Right lobe of liver (tissue), 4 donors: ENCODE results near the gene IL1A.

Source experiments
- POLR2A ChIP-seq: fragments of 450-650 bp; IDR thresholded peaks from one replicate; pipeline ENCODE4 v1.6.1; 2017; ENCODE audit warnings: antibody characterized with exemption, mild to moderate bottlenecking
- TF ChIP-seq, protein P1 (sequence below), 4 donors: fragments of 200-600 bp in 3 of 4; fragments of 450-650 bp in 1 of 4; IDR thresholded peaks; one replicate each; pipeline versions ENCODE4 v1.5.1 to v1.8.0; 2016 to 2022; ENCODE audit warnings: antibody characterized with exemption in 4 of 4, mild to moderate bottlenecking in 2 of 4
- donor health status: DM: no; HTN: no; CAD: no.
- donor health status: DM: no; HTN: no; CAD: no.
- donor health status: DM: no; HTN: yes; CAD: no.

DNA sequence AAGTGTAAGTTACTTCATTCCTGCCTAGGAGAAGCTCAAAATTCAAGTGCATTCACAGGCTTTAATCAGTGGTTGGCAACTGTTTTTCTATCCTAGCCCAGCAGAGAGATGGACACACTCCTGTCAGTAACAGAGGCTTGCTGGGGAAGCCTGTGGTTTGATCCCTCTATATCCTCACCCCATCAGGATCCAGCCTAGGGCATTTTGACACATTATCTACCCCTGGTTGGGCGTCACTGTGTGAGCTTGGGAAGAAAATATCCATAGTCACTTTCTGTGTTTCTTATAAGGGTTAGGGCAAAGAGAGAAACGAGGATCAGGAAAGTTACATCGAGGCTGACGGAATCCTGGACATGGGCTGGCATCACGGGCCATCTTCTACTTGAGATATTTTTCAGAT, 53.5 kb downstream of the IL1A start:
- TF ChIP-seq, protein P1, sequence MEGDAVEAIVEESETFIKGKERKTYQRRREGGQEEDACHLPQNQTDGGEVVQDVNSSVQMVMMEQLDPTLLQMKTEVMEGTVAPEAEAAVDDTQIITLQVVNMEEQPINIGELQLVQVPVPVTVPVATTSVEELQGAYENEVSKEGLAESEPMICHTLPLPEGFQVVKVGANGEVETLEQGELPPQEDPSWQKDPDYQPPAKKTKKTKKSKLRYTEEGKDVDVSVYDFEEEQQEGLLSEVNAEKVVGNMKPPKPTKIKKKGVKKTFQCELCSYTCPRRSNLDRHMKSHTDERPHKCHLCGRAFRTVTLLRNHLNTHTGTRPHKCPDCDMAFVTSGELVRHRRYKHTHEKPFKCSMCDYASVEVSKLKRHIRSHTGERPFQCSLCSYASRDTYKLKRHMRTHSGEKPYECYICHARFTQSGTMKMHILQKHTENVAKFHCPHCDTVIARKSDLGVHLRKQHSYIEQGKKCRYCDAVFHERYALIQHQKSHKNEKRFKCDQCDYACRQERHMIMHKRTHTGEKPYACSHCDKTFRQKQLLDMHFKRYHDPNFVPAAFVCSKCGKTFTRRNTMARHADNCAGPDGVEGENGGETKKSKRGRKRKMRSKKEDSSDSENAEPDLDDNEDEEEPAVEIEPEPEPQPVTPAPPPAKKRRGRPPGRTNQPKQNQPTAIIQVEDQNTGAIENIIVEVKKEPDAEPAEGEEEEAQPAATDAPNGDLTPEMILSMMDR (IDR thresholded peaks at IDR 0.05): no peak
- no peak for TF ChIP-seq POLR2A
